Breast epithelium (tissue), 3 donors: ENCODE results near the gene SYCN.

ENCODE experiments used
- CTCF ChIP-seq, 3 donors: fragments of 450-650 bp; IDR thresholded peaks; one replicate each; pipeline ENCODE4 v1.5.1; 2016 to 2017; ENCODE audit warnings: antibody characterized with exemption in 3 of 3, mild to moderate bottlenecking in 3 of 3, moderate library complexity in 3 of 3
- POLR2A ChIP-seq: fragments of 450-650 bp; IDR thresholded peaks from one replicate; pipeline ENCODE4 v1.6.1; 2016; ENCODE audit warnings: antibody characterized with exemption, mild to moderate bottlenecking, moderate library complexity
- POLR2AphosphoS5 ChIP-seq, 3 donors: sonication (generic); formaldehyde crosslinking; IDR thresholded peaks; one replicate each; pipeline ENCODE4 v1.6.1; 2017; ENCODE audit warnings: antibody characterized with exemption in 3 of 3

- TF ChIP-seq POLR2A, result no peak
- TF ChIP-seq CTCF (IDR thresholded peaks at IDR 0.05), result no peak
- TF ChIP-seq POLR2AphosphoS5 (IDR thresholded peaks at IDR 0.05), result no peak
Measured at GRCh38 chr19:39223703-39224279, 19.7 kb upstream of the SYCN start.
